Stimulated activated CD4-positive, alpha-beta T cell treated with anti-CD3 and anti-CD28 coated beads, Interleukin-4, amount 100 ng/mL, for 4 hours (primary cell): Measurements from ENCODE around the gene C1QTNF5.
A peak's percentile ranks its signal among the peaks of the same experiment; 100 is the strongest.

Source experiments
- DNase-seq, 2 experiments: peaks; one replicate each; pipeline ENCODE4 v3.0.0-alpha.2; 2020

The C1QTNF5 gene

GRCh38 chr11:119372260-119373058 is 31.8 kb upstream of the C1QTNF5 start:
- no peak for DNase-seq

GRCh38 chr11:119371778-119372182 is 31.1 kb upstream of the C1QTNF5 start:
- no peak for DNase-seq

- no peak for DNase-seq
Observed at GRCh38 chr11:119371067-119371601, 30.5 kb upstream of the C1QTNF5 start.

- no peak for DNase-seq
Observed at GRCh38 chr11:119370486-119371046, 29.9 kb upstream of the C1QTNF5 start.

- DNase-seq = no peak
Observed at GRCh38 chr11:119369132-119369925, 28.6 kb upstream of the C1QTNF5 start.

- no peak for DNase-seq
Observed at GRCh38 chr11:119368121-119369034, 27.7 kb upstream of the C1QTNF5 start.

- no peak for DNase-seq
Observed at GRCh38 chr11:119367661-119368120, 27.0 kb upstream of the C1QTNF5 start.

- DNase-seq = no peak
Observed at GRCh38 chr11:119366690-119367620, 26.3 kb upstream of the C1QTNF5 start.

GRCh38 chr11:119365071-119365591 is 24.4 kb upstream of the C1QTNF5 start:
- no peak for DNase-seq

GRCh38 chr11:119363851-119364590 is 23.3 kb upstream of the C1QTNF5 start:
- peak; percentile 53 to 62 for DNase-seq

- no peak for DNase-seq
Observed at GRCh38 chr11:119363081-119363850, 22.6 kb upstream of the C1QTNF5 start.

- no peak for DNase-seq
Observed at GRCh38 chr11:119362741-119363080, 22.0 kb upstream of the C1QTNF5 start.

- DNase-seq = no peak
Observed at GRCh38 chr11:119361941-119362725, 21.4 kb upstream of the C1QTNF5 start.

GRCh38 chr11:119361056-119361787 is 20.5 kb upstream of the C1QTNF5 start:
- DNase-seq = peak; percentile 19 to 28

- no peak for DNase-seq
Observed at GRCh38 chr11:119359365-119360214, 18.9 kb upstream of the C1QTNF5 start.

- no peak for DNase-seq
Observed at GRCh38 chr11:119357074-119357473, 16.4 kb upstream of the C1QTNF5 start.
